GM21723 (cell line): ENCODE measurements around the gene VPS35L.

ENCODE experiments used
- ATAC-seq: cut with Tn5 transposase; IDR thresholded peaks from one replicate; pipeline ENCODE4 v1.9.1; 2021; ENCODE audit warnings: mild to moderate bottlenecking, moderate library complexity; ENCODE audit not compliant: unreplicated experiment

The VPS35L gene

DNA sequence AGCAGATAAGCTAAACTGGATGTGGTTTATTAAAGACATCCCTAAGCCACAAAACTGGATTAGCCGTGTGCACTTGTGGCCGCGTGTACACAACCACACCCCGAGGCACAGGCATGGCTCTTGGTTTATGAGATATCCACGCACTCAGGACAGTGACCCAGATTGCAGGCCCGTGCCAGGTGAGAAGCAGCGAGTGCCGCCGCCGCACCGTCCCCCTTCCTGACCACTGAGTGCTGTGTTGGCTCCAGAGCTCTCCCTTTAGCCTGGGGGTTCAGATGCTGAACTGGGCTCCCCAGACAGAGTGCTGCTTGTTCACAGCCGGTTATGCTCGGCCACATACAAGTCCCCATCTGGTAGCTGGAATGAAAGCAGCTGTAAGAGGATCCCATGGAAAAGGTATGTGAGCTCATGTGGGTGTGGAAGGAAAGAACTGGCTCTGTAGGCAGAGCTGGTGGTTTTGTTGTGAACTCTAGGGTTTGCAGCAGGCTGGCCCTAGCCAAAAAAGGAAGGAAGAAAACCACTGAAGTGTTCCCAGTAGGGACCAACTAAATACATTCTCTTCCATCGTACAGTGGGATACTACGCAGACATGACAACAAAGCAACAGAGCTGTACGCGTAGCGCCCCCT lies 133.0 kb downstream of the VPS35L start:
- ATAC-seq: no peak

DNA sequence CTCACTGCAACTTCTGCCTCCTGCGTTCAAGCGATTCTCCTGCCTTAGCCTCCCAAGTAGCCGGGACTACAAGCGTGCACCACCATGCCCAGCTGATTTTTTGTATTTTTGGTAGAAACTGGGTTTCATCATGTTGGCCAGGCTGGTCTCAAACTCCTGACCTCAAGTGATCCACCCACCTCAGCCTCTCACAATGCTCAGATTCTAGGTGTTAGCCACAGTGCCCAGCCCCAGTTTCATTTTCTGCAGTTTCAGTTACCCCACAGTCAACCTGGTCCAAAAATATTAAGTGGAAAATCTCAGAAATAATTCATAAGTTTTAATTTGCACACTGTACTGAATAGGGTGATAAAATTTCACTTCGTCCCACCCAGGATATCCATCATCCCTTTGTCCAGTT lies 133.8 kb downstream of the VPS35L start:
- ATAC-seq: no peak

DNA sequence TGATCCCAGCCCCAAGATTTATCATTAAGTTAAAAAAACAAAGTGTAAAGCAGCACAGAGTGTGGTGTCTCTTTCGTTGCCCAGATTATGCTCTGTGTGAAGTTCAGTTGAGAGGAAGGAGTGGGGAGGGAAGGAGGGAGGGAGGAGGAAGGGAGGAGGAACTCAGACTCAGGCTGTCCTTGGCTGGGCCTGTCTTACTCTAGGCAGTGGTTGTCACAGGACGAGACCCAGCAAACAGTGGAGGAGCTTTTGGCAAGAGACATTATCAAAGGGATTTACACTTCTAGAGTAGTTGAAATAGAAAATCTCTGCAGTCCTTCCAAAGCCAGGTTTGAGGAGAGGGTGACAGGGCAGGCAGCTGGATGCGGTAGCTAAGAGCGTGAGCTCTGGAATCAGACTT lies 134.7 kb downstream of the VPS35L start:
- ATAC-seq: no peak

DNA sequence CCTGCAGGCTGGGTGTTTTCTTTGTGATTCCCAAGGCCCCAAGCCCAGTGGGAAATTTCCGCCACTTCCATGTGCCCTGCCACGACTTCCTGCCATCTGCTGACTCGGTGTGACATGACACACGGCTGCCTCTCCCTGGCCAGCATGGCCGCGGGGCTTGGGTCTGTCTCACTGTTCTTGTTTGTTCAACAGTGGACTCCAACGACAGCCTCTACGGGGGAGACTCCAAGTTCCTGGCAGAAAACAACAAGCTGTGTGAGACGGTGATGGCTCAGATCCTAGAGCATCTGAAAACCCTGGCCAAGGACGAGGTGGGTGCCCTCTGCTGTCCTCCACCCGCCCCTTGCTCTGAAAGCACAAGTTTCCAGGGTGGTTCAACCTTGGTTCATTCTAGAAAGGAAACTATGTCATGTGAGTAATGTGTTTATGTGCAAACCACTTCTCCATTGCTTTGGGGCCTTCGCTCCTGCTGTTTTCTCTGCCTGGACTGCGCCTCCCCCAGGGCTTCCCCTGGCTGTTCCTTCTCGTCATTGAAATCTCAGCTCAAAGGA lies 135.7 kb downstream of the VPS35L start:
- ATAC-seq: no peak

DNA sequence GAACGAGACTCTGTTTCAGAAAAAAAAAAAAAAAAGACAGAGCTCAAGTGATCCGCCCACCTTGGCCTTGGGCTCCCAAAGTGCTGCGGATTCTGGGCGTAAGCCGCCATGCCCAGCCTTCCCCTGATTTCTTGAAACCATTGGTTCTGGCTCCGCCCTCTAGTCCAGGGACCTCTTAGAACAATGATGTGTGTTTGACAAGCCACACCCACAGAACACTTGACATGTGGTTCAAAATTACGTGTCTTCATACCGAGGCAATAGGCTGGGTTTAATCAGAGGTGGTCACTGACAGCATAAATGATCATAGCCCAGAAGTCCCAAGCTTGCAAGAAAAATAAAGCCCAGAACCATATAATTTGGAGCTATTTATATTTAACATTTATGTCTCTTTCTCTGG lies 139.5 kb downstream of the VPS35L start:
- no peak for ATAC-seq

DNA sequence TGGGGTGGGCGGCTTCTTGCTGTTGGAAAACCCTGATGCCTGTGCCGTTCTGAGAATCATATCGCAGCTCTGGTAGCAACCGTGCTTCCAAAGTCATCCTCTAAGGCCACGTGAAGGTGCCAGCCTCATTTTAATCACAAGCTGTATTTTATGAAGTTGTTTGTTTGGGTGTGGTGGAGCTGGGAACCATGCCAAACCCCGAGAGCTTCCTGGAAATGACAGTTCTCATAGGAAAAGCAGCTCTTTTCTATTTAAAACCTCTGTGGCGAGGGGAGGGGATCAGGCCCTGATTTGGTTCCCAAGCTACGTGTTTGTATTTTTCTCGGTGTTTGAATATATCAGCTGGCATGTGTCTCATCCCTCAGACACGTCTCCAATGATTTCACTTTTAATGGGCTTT lies 140.8 kb downstream of the VPS35L start:
- no peak for ATAC-seq

DNA sequence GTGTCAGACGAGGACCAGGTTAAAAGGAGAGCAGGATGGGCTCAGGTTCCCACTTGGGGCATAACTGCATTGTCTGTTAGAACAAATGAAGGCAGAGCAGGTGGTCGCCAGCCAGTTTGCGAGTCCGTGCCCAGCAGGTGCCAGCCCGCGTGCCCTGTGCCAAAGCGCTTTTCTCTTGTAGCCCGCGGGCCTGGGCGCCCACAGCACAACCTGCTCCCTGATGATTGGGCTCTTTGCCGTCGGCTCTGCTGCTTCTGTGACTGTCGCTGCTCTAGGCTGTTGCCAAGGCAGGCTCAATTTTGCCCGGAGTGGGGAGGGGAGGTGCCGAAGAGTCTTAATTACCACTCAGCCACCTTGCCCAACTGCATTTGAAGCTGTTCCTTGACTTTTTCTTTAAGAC lies 141.5 kb downstream of the VPS35L start:
- ATAC-seq: no peak

DNA sequence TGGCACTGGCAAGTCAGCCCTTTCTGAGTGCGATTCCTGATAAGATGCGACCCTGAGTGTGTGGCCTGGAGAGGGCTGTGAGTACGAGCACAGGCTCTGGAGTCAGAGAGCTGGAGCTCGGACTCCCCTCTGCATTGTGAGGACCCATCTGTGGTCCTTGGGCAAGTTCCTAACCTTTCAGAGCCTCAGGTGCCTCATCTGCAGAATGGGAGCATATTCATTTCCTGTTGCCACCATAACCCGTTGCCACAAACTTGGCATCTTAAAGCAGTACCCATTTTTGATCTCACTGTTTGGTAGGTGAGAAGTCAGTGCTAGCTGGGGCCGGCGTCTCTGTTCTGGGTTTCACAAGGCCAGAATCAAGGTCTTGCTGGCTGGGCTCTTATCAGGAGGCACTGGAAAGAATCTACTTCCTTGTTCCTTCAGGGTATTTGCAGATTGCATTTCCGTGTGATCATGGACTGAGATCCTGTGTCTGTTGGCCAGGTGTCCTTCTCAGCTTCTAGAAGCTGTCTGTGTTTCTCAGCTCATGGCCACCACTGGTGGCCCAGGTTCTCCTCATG lies 142.3 kb downstream of the VPS35L start:
- ATAC-seq: no peak

DNA sequence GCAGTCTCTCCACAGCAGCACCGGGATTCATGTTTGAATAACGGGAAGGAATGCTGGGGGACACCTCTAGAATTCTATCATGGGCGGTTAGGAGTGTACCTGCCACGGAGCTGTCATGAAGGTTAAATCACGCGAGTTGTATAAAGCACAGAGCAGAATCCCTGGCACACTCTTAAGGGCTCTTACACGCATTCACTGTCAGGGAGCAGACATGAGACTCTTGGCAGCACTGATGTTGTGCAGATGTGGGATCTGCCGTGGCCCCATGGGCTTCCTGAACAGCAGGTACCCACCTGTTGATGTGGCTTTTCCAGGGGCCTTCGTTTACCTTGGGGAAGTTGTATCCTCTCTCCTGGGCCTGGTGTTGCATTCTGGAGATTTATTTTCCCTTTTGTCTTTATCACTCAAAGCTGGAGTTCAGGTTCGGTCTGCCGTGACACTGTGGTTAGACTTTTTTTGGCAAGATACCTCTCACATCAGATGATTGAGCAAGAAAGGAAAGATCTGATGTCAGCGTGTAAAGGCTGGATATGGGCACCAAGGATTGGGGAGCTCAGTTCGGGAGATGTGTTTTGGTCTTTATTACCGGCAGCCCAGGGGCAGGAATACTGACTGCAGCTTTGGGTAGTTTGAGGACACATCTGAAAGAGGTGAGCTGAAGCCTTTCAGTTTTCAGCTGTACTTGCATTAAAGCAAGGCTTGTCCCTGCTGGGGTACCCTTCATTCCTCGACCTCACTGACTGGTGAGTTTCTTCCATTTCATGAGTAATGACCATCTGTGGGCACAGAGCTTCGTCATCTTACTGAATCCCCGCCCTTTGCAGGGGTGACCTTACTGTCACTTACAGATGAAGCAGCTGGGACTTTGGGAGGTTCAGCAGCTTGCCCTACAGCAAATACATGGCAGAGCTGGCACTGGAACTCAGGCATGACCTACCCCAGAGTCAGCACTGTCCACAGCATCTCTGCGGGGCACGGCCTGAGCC lies 143.3 kb downstream of the VPS35L start:
- ATAC-seq: no peak

DNA sequence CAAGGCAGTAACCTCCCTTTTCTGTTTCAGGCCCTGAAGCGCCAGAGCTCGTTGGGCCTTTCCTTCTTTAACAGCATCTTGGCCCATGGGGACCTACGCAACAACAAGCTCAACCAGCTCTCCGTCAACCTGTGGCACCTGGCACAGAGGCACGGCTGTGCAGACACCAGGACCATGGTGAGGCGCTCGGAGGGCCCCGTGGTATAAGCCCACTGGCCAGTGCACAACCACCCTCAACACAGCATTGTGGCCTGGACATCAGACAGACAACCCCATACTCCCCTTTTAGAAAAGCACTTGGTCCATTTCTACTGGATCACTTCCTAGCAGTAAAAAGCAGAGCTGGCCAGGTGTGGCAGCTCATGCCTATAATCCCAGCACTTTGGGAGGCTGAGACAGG lies 144.0 kb downstream of the VPS35L start:
- no peak for ATAC-seq

DNA sequence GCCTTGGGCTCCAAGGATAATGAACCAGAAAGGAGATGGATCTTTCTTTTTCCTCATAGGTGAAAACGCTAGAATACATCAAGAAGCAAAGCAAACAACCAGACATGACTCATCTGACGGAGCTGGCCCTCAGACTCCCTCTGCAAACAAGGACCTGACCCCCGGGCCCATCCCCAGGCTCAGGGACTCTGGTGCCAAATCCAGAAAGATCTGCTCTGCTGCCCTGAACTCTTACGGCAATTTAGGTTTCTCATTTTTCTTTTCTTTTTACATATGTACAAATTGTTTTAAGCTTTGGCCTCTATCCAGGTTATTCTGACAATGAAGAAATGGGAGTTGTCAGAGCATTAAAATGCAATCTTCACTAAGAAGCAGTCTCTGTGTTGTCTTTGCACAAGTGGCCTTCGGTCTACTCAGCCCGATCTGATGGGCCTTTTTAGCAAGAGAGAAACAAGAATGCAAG lies 144.8 kb downstream of the VPS35L start:
- ATAC-seq: no peak

DNA sequence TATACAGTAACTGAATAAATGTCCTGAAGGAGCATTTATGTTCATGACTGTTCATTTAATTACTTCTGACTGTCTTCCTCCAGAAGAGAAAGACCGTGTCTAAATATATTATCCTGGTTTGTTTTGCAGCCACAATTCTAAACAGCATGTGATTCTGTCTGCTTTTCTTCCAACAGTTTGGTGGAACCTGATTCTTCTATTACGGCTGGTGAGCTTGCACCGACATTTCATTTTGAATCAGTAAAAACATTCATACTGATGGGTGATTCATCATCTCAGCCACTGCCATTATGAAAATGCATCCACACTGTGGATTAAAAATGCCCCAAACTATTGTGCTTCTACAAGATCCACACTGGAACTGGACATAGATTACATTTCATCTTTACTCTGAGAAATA lies 145.6 kb downstream of the VPS35L start:
- no peak for ATAC-seq

DNA sequence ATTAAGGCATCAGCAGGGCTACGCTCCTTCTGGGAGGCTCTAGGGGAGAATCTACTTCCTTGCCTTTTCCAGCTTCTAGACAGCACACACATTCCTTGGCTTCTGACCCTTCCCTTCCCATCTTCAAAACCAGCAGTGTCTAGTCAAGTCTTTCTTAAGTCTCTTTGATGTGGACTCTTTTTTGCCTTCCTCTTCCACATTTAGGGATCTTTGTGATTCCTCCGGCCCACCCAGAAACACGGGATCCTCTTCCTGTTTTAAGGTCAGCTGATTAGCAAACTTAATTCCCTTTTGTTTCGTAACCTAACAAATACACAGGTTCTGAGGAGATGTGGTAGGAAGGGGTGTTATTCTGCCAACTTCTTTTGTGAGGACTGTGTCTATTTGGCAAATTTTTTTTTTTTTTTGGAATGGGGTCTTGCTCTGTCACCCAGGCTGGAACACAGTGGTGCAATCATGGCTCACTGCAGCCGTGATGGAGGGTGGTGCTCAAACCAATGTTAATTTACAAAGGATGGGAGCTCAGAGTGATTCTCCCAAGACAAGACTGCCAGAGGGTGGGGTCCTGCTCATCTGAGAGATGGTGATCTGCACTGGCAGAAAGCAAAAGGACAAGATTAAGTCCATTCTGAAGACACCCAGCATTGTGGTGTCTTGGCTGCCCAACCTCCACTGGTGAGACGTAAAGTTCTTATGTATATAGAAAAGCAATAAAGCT lies 147.8 kb downstream of the VPS35L start:
- ATAC-seq: no peak

DNA sequence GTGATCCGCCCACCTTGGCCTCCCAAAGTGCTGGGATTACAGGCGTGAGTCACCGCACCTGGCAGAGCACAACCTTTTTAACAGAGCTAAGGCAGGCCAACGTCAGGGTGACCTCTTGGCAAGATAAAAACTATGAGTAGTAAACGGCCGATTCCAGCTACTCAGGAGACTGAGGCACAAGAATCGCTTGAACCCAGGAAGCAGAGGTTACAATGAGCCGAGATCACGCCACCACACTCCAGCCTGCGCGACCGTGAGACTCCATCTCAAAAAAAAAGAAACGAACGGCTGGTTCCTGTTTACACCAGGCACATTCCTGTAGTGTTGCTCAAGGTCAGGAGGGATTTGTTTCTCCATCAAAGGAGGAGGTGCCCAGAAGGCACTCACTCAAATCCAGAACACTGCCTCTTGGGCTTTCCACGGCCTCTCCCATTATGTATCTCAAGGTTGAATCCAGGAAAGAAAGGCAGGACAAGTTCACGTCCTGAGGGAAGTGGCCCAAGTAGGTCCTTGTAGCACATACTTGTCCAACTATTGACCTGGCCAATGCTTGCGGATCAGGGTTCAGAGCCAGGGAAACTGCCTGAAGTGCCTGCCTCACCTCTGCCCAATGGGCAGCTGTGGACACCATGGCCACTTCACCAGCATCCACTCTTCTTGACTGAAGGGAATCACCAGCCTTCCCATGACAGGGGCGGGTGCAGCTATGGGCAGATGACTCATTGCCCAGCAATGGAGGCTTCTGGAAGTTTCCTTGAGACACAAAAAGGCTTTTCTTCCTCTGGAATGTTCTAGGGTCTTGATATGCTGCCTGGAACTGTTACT lies 149.0 kb downstream of the VPS35L start:
- no peak for ATAC-seq

DNA sequence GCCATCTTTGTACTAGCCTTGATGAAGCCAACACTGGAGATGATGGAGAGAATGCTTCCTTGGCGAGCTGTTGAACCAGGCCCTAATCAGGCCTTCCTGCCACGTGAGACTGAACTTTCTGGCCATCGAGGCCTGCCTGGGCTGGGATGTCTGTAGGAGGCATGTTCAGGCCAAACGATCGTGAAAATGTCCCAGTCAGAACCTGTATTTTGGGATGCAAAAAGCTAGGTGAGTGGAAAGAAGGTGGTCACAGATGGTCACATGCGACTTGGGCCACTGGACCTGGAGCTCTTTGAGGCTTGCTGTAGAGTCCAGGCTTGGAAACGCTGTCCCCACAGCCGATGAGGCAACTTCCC lies 149.6 kb downstream of the VPS35L start:
- no peak for ATAC-seq

DNA sequence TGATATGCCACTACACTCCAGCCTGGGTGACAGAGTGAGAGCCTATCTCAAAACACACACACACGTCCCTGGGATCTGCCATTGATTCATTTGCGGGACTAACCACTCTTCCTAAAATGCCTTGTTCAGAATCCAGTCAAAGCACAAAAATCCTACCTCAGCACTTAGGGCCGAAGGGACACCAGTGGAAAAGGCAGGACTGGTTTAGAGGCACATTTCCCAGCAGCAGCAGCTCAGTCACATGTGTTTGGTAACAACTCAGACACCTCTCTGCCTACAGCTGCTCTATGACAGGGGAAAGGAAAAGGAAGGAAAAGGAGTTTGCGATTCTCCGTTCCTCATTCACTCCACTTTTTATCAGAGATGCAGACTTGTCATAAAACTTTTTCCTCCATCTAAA lies 150.3 kb downstream of the VPS35L start:
- ATAC-seq: no peak

DNA sequence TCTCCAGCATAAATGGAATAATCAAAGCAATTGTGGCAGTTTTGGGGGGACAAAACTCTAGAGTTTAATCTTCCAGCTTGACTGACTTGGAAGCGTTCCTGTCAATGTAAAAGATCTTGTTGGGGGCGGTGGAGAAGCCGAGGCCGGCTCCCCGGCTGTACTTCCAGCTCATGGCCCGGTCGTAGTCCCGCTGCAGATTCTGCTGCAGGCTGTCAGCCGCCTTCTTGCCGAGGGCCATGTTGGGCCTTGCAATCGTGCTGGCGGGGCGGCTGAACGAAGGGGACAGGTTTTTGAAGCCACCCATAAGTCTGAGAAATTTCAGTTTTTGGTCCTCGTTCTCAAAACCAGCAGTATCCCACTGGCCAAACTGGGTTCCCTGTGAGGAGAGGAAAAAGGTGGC lies 151.3 kb downstream of the VPS35L start:
- ATAC-seq: no peak

DNA sequence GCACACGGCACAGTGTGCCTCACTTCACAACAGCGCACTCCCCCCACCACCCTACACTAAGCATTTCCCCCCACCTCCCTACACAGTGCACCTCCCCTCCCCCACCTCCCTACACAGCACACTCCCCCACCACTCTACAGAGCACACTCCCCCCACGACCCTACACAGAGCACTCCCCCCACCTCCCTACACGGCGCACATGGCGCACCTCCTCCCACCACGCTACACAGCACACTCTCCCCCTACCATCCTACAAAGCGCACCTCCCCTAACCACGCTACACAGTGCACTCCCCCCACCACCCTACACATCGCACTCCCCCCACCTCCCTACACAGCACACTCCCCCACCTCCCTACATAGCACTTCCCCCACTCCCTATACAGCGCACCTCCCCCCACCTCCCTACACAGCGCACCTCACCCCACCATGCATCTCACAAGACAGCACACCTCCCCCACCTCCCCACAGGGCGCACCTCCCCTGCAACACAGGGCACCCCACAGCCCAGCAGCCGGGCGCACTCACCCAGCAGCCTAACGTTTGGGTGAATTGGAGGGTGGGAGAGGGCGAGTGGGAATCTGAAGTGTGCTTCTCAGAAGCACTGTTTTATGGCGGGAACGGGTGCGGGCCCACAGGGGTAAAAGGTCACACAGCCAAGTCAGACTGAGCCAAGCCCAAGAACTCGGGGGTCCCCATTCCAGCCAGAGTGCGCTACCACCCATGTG lies 152.2 kb downstream of the VPS35L start:
- no peak for ATAC-seq
